ENCODE data around the gene GSTCD.
"Not testable (repeated sequence)": the region's sequence is repeated elsewhere in the genome, so short reads cannot be mapped to it uniquely, and the experiment has no call there.

Gene GSTCD, protein sequence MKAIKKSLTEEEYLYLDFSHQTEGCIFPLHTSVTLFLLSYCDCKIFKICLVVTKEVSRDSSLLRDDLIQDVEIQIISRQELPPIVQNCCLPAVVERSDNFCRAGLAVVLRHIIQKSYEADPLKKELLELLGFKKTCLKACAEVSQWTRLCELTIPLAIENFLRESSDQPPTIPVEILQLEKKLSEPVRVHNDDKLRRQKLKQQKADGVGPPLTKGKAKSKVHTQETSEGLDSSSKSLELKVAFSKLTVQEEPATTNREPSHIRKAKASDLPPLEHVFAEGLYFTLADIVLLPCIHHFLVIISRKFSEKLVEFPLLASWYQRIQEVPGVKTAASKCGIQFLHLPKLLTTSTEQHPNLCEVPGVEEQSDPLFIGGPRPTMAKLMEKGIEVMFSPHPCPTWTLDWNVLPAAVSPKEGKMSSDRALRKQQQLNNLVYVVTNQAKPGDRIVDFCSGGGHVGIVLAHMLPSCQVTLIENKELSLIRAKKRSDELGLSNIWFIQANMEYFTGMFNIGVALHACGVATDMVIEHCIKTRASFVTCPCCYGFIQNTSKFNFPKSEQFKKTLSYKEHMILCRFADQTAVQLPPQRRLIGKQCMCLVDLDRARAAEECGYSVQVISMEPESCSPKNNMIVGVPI

DNA sequence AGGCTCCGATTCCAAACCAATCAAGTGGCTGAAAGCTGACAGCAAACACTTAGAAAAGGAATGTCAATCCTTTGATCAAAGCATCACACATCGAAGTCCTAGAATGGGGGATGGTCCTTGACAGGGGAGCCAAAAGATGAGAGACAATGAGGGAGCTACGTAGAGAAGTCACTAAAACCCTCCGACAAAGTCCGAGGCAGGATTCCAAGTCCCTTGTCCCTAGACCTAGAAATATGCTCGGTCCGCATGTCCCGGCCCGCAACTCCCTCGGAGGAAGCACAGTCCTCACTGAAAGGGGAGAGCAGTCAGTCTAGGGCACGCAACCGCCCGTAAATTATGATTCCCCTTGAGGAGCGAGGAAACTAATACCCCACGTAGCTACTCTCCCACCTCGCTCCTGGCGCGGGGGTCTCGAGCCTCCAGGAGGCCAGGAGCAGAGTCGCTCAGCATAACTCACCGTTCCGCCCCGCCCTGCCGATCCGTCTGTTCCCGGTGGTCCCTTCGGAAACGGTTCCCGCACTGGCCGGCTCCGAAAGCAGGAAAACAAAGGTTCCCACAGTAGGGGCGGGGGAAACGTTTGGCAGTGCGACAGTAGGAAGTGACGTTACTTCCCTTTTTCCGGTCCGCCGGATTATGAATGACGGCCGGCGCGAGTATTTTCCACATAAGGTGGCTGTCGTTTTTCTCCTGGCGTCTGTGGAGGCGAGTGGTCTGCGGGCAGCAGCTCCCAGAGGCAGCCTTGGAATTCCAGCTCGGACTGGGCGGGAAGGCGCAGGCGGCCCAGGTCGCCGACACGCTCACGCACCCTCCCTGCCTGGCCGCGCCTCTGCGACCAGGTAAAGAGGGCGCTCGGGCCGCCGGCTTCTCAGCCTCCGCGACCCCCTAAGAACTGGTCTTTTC lies at the start of gene GSTCD, which contains the start of gene INTS12:
TSS of gene GSTCD (plus strand) at position 604 of the 900 bp plus-strand sequence. CDS start 8,830 bp downstream, outside the sequence.
TSS of gene INTS12 (minus strand) at position 509 of the 900 bp plus-strand sequence. CDS start 8,684 bp downstream, outside the sequence.
- no peaks in the 10 kb centered on the region for H3K36me3 ChIP-seq (replicated peaks)
- peak; percentile 88 to 95 for DNase-seq (ENCODE audit: low spot score in 2 of 2)
- H3K4me3 ChIP-seq, result peak within 1 kb of the TSS; percentile 90
- in situ Hi-C loops (cut with MboI; ENCODE audit: low sequenced_read_pairs), result no loop called here
- no peaks in the 10 kb centered on the region for H3K9me3 ChIP-seq
- H3K4me1 ChIP-seq, result peaks cover 6% of the 10 kb centered on the region
- H3K27me3 ChIP-seq (ENCODE audit: low read depth), result no peaks in the 10 kb centered on the region

DNA sequence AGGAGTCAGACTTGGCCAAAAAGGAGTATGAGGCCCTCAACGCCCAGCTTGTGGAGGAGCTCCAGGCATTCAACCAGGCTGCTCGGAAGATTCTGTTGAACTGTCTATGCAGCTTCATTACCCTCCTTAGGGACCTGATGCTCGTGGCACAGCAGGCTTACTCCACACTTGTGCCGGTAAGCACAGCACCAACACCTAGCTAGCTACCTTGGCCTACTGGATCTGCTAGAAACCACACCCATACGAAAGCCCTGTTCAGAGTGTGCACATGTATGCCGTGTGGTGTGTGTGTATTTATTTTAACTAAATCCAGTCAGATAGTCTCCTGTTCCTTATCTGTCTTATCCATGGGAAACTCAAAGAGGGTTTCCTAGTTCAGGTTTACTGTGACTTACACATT lies 49.4 kb upstream of the GSTCD start:
- Histone ChIP-seq H3K27me3 (ENCODE audit: low read depth) (no peaks in the 10 kb centered on the region), H3K9me3 (no peaks in the 10 kb centered on the region), H3K4me1 (no peaks in the 10 kb centered on the region), H3K36me3 (replicated peaks) (no peaks in the 10 kb centered on the region), H3K4me3 (no peak overlapping the region)
- no peak for DNase-seq (ENCODE audit: low spot score in 2 of 2)
- in situ Hi-C loops (cut with MboI; ENCODE audit: low sequenced_read_pairs), result no loop called here

DNA sequence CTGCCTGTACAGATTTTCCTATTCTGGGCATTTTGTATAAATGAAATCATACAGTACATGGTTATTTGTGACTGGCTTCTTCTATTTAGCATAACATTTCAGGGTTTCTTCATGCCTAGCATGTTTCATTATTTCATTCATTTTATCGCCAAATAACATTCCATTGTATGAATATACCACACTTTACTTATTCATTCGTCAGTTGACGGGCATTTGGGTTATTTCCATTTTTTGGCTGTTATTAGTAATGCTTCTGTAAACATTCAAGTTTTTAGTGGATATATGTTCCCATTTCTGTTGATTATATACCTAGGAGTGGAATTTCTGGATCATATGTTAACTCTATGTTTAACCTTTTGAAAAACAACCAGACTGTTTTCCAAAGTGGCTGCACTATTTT lies 47.6 kb upstream of the GSTCD start:
- no peak overlapping the region for H3K4me3 ChIP-seq
- in situ Hi-C loops (cut with MboI; ENCODE audit: low sequenced_read_pairs), result no loop called here

DNA sequence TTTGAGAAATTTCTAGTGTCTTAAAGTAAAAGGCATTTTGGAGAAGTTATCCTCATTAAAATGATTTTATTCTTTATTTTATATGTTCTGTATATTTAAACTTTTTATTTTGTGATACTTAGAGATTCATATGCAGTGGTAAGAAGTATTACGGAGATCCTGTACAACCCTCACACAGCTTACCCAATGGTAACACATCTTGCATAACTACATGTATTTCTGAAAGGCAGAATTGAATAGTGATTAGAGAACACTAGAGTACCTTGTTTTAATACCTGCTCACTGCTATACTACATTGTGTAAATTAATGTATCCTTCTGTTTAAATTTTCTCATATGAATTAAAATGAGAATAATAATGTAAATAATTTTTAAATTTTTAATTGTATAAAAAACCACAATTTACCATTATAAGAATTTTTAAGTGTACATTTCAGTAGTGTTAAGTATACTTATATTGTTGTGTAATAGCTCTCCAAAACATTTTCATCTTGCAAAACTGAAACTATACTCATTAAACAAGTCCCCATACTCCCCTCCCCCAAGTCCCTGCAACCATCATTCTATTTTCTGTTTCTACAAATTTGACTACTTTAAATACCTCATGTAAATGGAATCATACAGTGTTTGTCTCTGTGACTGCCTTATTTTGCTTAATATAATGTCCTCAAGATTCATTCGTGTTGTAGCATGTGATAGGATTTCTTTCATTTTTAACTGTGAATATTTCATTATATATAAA lies 45.5 kb upstream of the GSTCD start:
- Histone ChIP-seq H3K4me1 (no peaks in the 10 kb centered on the region), H3K9me3 (no peaks in the 10 kb centered on the region), H3K4me3 (no peak overlapping the region), H3K36me3 (replicated peaks) (no peaks in the 10 kb centered on the region), H3K27me3 (ENCODE audit: low read depth) (no peaks in the 10 kb centered on the region)
- in situ Hi-C loops (cut with MboI; ENCODE audit: low sequenced_read_pairs), result no loop called here
- DNase-seq (ENCODE audit: low spot score in 2 of 2), result no peak

More for the DNA sequence above, 47.6 kb upstream of the GSTCD start:
- Histone ChIP-seq H3K27me3 (ENCODE audit: low read depth) (no peaks in the 10 kb centered on the region), H3K36me3 (replicated peaks) (no peaks in the 10 kb centered on the region), H3K4me1 (no peaks in the 10 kb centered on the region), H3K9me3 (no peaks in the 10 kb centered on the region)
- no peak for DNase-seq (ENCODE audit: low spot score in 2 of 2)

DNA sequence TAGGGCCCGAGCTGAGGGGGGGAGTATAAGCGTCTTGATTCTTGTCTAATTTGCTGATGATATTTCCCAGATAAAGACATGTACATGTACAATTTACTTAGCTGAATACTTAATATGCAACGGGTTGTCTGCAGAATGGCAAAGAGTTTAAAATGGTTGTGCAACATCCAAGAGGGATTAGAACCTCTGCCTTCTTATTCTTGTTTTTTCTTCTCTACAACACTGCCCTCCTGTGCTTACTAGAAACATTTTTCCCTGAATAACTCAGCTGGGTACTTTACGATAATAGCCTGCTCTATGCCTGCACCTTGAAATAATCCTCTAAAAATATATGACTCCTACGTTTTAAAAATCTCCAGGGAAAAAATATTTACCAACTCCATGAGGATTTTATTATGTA lies 41.9 kb upstream of the GSTCD start:
- Histone ChIP-seq H3K36me3 (replicated peaks) (no peaks in the 10 kb centered on the region), H3K4me1 (peaks cover 7% of the 10 kb centered on the region), H3K27me3 (ENCODE audit: low read depth) (no peaks in the 10 kb centered on the region), H3K4me3 (no peak overlapping the region), H3K9me3 (no peaks in the 10 kb centered on the region)
- peak in 1 of 2 experiments; percentile 66 for DNase-seq (ENCODE audit: low spot score in 2 of 2)
- in situ Hi-C loops (cut with MboI; ENCODE audit: low sequenced_read_pairs), result no loop called here

DNA sequence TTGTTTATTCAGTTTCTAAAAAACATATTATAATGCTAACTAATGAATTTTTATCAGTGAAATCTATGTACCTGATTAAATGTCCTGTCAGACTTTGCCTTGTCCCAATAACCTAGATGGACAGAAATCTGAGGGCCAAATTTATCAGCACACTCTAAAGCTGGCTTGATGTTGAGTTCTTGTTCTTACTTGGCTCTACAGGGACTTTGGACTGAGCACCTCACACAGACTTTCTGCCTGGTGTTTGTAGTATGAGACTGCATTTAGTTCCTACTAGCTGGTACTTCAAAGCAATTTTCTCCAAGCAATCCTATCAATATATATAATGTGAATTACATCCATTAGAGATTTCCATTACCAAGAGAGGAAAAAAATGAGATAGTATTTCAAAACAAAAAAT lies 37.9 kb upstream of the GSTCD start:
- peaks cover 7% of the 10 kb centered on the region for H3K4me1 ChIP-seq
- H3K27me3 ChIP-seq (ENCODE audit: low read depth), result no peaks in the 10 kb centered on the region
- H3K36me3 ChIP-seq (replicated peaks), result no peaks in the 10 kb centered on the region
- in situ Hi-C loops (cut with MboI; ENCODE audit: low sequenced_read_pairs), result no loop called here
- no peak overlapping the region for H3K4me3 ChIP-seq
- H3K9me3 ChIP-seq, result no peaks in the 10 kb centered on the region
- no peak for DNase-seq (ENCODE audit: low spot score in 2 of 2)

DNA sequence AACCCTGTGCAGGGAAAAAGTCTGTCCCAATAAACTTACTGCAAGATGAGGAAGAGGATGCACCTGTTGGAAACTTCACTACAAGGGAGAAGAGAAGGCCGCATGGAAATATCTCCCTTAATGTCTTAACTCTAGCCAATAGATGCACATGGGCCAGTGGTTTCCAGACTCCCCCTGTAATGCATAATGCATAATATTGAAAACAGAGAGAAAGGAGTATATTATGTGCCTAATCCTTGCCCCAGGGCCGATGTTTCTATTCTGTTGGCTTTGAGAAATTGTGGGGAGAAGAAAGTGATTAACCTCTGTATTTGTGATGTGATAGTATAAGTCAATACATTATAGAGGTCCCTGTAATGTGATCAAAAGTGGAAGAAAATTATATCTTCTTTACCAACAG lies 37.3 kb upstream of the GSTCD start:
- no peaks in the 10 kb centered on the region for H3K27me3 ChIP-seq (ENCODE audit: low read depth)
- DNase-seq (ENCODE audit: low spot score in 2 of 2), result peak; percentile 40 to 63
- in situ Hi-C loops (cut with MboI; ENCODE audit: low sequenced_read_pairs), result no loop called here
- H3K36me3 ChIP-seq (replicated peaks), result no peaks in the 10 kb centered on the region
- no peaks in the 10 kb centered on the region for H3K9me3 ChIP-seq
- no peak overlapping the region for H3K4me3 ChIP-seq
- H3K4me1 ChIP-seq, result peaks cover 7% of the 10 kb centered on the region

DNA sequence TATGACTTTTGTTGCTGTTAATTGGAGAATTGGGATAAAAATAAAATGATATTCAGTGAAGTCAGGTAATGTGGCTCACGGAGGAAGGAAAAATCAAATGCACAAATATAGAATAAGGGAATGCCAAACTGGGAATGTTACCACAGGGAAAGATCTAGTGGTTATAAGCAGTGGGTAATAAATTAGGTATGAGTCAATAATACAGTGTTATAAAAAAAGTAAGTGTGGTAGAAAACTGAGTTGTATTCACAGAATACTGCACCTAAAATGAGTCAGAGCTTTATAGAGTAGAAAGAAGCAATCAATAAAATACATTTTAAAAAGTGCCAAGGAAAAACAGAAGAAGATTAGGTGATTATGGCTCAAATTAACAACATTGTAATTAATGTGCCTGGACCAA lies 34.6 kb upstream of the GSTCD start:
- DNase-seq (ENCODE audit: low spot score in 2 of 2), result no peak
- in situ Hi-C loops (cut with MboI; ENCODE audit: low sequenced_read_pairs), result no loop called here
- no peaks in the 10 kb centered on the region for H3K27me3 ChIP-seq (ENCODE audit: low read depth)
- peaks cover 22% of the 10 kb centered on the region for H3K4me1 ChIP-seq
- H3K36me3 ChIP-seq (replicated peaks), result no peaks in the 10 kb centered on the region
- no peaks in the 10 kb centered on the region for H3K9me3 ChIP-seq
- H3K4me3 ChIP-seq, result no peak overlapping the region

DNA sequence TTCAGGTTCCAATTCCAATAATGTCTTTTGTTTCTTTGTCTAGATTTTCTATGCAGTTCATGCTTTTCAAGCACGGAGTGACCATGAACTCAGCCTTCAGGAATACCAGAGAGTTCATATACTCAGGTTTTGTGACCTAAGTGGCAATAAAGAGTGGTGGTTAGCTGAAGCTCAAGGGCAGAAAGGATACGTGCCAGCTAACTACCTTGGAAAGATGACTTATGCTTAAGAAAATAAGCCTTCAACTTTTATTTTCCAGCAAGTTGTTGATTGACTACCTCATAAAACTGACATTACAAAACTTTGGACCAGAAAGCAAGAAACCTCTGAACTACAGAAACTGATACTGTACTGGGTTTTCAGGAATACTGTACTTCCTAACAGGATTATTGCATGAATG lies 30.9 kb upstream of the GSTCD start:
- Histone ChIP-seq H3K4me3 (no peak overlapping the region), H3K4me1 (peaks cover 16% of the 10 kb centered on the region), H3K27me3 (ENCODE audit: low read depth) (no peaks in the 10 kb centered on the region), H3K9me3 (no peaks in the 10 kb centered on the region), H3K36me3 (replicated peaks) (peaks cover 7% of the 10 kb centered on the region)
- DNase-seq (ENCODE audit: low spot score in 2 of 2), result peak; percentile 36 to 63
- in situ Hi-C loops (cut with MboI; ENCODE audit: low sequenced_read_pairs), result no loop called here

DNA sequence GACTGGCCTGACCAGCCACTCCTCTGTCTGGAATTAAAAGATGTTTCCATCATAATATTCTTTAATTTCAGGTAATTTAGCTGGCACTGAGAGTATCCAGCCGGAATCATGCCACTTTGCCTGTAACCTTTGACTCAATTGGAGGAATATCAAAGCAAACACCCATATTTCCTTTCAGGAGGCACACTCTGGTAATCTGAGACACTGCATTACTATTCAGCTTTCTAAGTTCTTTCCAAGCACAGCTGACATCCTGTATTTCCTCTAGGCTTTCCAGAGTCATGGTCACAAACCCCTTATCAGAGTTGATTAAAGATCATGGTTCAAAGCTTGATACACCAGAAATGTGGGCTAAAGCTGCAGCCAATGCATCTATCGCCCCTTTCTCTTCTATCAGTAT lies 29.4 kb upstream of the GSTCD start:
- Histone ChIP-seq H3K27me3 (ENCODE audit: low read depth) (no peaks in the 10 kb centered on the region), H3K4me3 (no peak overlapping the region), H3K9me3 (no peaks in the 10 kb centered on the region), H3K36me3 (replicated peaks) (peaks cover 12% of the 10 kb centered on the region), H3K4me1 (peaks cover 16% of the 10 kb centered on the region)
- in situ Hi-C loops (cut with MboI; ENCODE audit: low sequenced_read_pairs), result no loop called here
- DNase-seq (ENCODE audit: low spot score in 2 of 2), result no peak

DNA sequence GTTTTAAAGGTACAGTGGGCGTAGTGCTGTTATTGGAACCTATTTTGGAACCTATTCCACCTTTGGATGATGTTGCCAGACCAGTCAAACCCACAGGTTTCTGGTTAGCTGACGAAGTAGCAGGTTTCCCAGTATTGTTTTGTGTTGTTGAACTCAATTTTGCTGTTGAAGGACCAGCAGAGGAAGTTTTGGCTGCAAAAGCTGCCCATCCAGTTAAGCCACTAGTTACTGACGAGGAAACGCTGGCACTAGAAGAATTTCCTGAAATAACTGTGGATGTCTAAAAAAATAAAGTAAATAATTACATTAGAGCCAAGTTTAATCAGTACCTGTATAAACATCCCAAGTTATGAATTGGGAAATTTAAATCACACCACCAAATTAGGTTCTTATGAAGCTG lies 25.5 kb upstream of the GSTCD start:
- Histone ChIP-seq H3K27me3 (ENCODE audit: low read depth) (no peaks in the 10 kb centered on the region), H3K36me3 (replicated peaks) (peaks cover 19% of the 10 kb centered on the region), H3K4me1 (peaks cover 4% of the 10 kb centered on the region), H3K9me3 (no peaks in the 10 kb centered on the region), H3K4me3 (no peak overlapping the region)
- in situ Hi-C loops (cut with MboI; ENCODE audit: low sequenced_read_pairs), result no loop called here
- no peak for DNase-seq (ENCODE audit: low spot score in 2 of 2)

DNA sequence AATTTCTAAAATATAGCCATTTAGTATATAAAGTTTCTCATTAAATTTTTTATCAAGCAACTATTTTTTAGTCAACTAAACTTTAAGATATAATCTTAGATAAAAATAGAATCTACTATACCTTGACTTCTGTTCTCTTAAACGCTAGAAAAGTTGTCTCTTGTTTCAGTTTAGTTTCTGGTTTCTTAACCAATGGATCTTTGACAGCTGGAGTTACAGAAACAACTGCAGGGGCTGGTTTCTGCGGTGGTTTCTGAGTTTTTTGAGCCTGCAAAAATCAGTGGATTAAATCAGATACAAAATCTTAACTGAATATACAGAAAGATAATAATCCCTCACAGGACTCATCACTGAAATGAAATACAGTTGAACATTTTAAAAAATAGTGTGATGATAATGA lies 22.0 kb upstream of the GSTCD start:
- in situ Hi-C loops (cut with MboI; ENCODE audit: low sequenced_read_pairs), result no loop called here
- Histone ChIP-seq H3K27me3 (ENCODE audit: low read depth) (no peaks in the 10 kb centered on the region), H3K9me3 (no peaks in the 10 kb centered on the region), H3K36me3 (replicated peaks) (peaks cover 34% of the 10 kb centered on the region), H3K4me1 (no peaks in the 10 kb centered on the region), H3K4me3 (no peak overlapping the region)
- DNase-seq (ENCODE audit: low spot score in 2 of 2), result no peak

DNA sequence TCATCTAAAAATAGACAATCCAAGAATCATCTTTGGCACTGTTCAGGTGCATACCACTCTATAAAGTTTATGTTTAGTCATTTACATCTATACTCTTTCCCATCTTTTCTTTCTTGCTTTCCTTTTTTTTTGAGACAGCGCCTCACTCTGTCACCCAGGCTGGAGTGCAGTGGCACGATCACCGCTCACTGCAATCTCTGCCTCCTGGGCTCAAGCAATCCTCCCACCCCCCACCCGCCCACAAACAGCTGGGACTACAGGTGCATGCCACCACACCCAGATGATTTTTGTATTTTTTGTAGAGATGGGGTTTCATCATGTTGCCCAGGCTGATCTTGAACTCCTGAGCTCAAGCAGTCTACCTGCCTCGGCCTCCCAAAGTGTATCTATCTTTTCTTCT lies 13.8 kb upstream of the GSTCD start:
- H3K9me3 ChIP-seq; H3K4me3 ChIP-seq; in situ Hi-C loops (cut with MboI; ENCODE audit: low sequenced_read_pairs); DNase-seq (ENCODE audit: low spot score in 2 of 2); H3K4me1 ChIP-seq; H3K27me3 ChIP-seq (ENCODE audit: low read depth): not testable (repeated sequence)
- peaks cover 26% of the 10 kb centered on the region for H3K36me3 ChIP-seq (replicated peaks)
